Measurements from ENCODE around the gene ACTL10. TPM values are rescaled to one million over a fixed set of nuclear protein-coding genes. Genes with fewer than 3 reads are reported as not detected.

ACTL10 gene
- polyA plus RNA-seq, 1 donor: 0.32 TPM

GRCh38 chr20:33663161-33664084, 3.3 kb upstream of the ACTL10 start:
- DNase-seq: peak; percentile 68

GRCh38 chr20:33664085-33664761, 2.5 kb upstream of the ACTL10 start:
- no peak for DNase-seq

DNA sequence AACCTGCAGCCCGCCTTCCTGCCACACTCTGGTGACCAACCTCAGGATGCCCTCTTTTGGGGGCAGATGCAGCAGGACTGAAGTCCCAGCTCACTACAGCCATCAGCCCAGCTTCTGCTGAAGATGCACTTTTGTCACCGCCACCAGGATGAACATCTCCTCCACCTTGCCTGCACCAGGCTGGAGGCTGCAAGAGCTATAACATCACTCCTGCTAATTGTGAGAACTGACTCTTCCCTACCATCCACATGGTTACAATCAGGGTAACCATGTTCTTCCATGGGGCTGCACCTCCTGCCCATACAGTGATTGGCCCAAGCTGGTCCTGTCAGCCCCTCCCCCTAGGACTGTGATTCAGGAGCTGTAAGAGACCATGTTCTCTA, 2.0 kb upstream of the ACTL10 start:
- DNase-seq: no peak

DNA sequence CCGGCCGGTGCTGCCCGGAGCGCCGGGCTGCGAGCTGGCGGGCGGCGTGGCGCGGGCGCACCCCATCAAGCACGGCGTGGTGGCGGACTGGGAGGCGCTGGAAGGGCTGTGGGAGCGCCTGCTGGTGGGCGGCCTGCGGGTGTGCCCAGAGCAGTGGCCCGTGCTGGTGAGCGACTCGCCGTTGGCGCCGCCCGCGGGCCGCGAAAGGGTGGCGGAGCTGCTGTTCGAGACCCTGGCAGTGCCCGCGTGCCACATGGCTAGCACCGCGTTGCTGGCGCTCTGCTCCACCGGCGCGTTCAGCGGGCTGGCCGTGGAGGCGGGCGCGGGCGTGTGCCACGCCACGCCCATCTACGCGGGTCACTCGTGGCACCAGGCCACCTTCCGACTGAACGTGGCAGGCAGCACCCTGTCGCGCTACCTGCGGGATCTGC, 517 bp downstream of the ACTL10 start:
- DNase-seq: no peak

GRCh38 chr20:33667676-33668465, 1.1 kb downstream of the ACTL10 start:
- DNase-seq: peak; percentile 60

GRCh38 chr20:33668466-33669155, 1.9 kb downstream of the ACTL10 start:
- DNase-seq: no peak

GRCh38 chr20:33669224-33669623, 2.5 kb downstream of the ACTL10 start:
- DNase-seq: no peak

GRCh38 chr20:33669873-33670640, 3.3 kb downstream of the ACTL10 start:
- DNase-seq: no peak

- no peak for DNase-seq
Observed at GRCh38 chr20:33670715-33671499, 4.2 kb downstream of the ACTL10 start.

DNA sequence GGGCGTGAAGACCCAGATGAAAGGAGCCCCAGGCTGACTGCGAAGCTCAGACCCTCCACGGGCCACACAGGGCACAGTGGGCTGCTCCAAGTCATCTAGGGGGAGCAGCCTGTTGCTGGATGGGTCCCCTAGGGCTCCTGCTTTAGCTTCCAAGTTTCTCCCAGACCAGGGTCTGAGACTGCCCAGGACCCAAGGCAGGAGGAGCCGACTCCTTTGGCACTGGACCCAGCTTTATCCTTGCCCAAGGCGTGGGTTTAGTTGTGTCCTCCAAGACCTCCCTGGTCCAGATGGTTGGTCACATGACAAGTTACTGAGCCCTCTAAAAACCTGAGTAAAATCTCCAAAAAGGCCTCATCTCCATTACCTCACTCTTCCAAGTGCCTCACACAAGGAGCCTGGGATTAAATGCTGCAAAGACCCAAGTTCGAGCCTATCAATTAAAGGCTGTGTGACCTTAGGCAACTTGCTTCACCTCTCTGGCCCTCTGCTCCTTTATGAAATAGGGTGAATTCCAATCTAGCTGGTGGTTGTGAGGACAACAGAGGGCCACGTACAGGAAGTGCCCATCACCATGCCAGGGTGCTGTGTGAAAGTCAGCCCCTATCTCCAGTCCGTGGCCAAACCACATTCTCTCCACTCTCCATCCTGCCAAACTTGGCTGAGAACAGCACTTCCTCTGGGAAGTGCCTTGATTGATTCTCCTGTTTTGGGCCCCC, 5.0 kb downstream of the ACTL10 start:
- DNase-seq: no peak

- DNase-seq: no peak
Observed at GRCh38 chr20:33672426-33673113, 5.8 kb downstream of the ACTL10 start.

DNA sequence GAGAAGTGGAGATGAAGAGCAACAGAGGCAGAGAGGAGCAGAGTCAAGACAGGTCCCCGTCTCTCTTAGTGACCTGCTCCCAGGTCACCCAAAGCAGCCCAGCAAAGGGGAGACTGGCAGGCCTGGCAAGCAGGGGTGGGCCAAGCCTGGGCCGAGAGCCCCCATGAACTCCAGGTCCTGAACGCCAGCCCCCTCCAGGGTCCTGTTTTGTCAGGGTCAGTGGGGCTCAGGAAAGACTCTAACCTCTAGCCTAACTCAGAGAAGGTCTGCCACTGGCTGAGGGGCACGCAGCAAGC, 6.3 kb downstream of the ACTL10 start:
- no peak for DNase-seq

- no peak for DNase-seq
Observed at GRCh38 chr20:33673410-33674293, 6.9 kb downstream of the ACTL10 start.

DNA sequence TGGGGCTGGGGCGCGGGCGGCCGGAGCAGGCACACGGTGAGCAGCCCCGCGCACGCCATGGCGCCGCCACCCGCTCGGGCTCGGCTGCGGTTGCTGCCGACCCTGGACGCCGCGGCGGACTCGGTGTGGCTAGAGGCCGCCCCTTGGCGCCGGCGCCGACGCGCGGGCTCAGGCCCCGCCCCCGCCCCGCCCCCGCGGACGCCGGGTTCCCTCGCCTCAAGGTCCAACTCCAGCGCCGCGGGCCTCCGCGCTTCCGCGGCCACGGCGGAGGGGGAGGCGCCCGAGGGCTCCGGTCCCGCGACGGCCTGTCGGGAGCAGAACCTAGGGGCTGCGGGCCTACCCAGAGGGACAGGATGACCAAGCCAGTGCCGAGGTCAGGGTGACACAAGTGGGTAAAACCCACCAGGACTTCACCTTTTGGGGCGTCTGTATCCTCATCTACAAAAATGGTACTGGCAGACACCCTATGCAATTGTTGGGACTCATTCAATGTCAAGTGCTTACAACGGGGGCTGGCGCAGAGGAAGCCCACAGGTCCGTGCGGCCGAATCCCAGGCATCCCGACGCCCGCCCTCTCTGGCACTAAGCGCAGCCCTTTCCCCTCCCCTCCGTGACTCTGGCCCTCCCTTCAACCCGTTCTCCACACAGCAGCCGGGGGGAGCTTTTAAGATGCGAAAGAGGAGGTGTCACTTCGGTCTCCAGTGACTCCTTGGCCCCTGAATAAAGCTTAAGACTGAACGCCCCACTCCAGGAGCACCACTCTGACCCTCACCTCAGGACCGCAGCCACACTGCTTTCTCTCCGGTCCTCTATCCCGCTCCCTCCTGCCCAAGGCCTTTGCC, 7.8 kb downstream of the ACTL10 start, which contains the start of gene NECAB3:
TSS of gene NECAB3 (minus strand) at position 135 of the 842 bp plus-strand sequence. CDS start at position 59, 76 bp downstream.
- DNase-seq: peak; percentile 78

DNA sequence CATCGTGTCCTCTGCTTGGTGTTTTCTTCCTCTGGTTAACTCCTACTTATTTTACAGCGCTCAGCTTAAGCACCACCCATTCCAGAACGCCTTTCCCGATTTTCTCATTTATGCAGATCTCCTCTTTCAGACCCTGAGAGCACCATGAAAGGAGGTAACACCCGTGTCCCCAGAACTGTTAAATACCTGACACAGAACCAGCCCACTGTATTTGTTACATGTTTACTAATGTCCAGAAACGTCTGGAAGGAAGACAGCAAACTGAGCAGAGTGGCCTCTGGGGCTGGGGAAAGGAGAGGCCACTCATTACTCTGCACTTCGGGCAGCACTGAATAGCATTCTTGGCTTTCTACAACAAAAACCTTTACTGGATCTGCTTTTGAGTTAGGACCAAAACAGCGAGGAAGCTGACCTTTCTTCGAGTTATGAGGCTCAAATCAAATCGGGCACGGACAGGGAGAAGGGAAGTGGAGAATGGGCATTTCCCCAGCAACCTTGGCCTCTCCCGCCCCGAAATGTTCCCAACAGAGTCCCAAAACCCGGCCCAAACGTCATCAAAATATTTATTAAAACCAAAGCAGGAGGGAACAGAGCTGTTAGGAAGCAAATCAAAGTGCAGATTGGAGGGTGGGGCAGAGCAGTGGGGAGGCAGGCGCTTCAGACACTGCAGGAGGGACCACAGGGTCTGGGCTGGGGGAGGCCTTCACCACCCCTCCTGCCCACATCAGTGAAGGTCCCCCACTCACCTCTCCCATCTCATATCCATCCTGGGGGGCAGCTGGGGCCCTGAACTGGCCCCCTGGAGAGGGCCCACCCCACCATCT, 8.6 kb downstream of the ACTL10 start:
- no peak for DNase-seq

DNA sequence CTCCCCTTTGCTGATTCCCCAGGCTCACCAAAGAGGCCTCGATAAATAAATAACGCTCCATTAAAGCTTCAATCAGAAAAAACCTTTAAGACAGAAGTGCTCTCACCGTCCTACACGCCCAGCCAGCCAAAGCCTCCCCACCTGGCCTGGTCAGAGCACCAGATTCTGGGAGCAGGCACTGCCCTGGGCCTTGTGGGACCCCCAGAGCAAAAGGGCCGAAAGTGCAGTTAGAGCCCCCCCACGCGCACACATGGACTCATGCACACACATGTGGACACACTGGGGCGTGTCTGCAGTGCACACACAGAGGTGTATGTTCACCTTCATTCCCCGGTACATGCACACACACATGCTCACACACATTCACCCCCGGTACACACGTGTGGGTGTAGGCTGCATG, 9.4 kb downstream of the ACTL10 start:
- DNase-seq: no peak

All from left kidney (tissue), 2 donors.